Choroid plexus epithelial cell (primary cell): ENCODE measurements around the gene ZC3H13.

ENCODE experiments used
- DNase-seq: peaks from one replicate; pipeline ENCODE4 v3.0.0-alpha.2; 2010; ENCODE audit warnings: low read depth
- H3K4me3 ChIP-seq: 2 replicates; pipeline ENCODE4 v1.5.1; 2011; ENCODE audit warnings: low read depth, mild to moderate bottlenecking, control low read depth, low read length, moderate library complexity
- CTCF ChIP-seq: conservative IDR thresholded peaks from 2 replicates; pipeline ENCODE4 v1.5.1; 2011; ENCODE audit warnings: low read depth, mild to moderate bottlenecking, control low read depth, inconsistent platforms, low read length, moderate library complexity

Gene ZC3H13

GRCh38 chr13:46085737-46086136, 33.2 kb upstream of the ZC3H13 start:
- DNase-seq, result no peak
- TF ChIP-seq CTCF, result no peak

GRCh38 chr13:46082324-46082723, 29.8 kb upstream of the ZC3H13 start:
- no peak for DNase-seq
- no peak overlapping the region for H3K4me3 ChIP-seq
- TF ChIP-seq CTCF, result no peak

More at GRCh38 chr13:46085737-46086136, 33.2 kb upstream of the ZC3H13 start:
- H3K4me3 ChIP-seq, result no peak overlapping the region

- no peak for DNase-seq
- no peak overlapping the region for H3K4me3 ChIP-seq
- no peak for TF ChIP-seq CTCF
Observed at GRCh38 chr13:46079770-46080169, 27.2 kb upstream of the ZC3H13 start.

- DNase-seq, result no peak
- TF ChIP-seq CTCF, result no peak
- H3K4me3 ChIP-seq, result no peak overlapping the region
Observed at GRCh38 chr13:46077265-46077664, 24.7 kb upstream of the ZC3H13 start.

- no peak for TF ChIP-seq CTCF
- H3K4me3 ChIP-seq, result no peak overlapping the region
- no peak for DNase-seq
Observed at GRCh38 chr13:46076827-46077226, 24.3 kb upstream of the ZC3H13 start.

- H3K4me3 ChIP-seq, result no peak overlapping the region
- DNase-seq, result no peak
- TF ChIP-seq CTCF, result no peak
Observed at GRCh38 chr13:46075811-46076210, 23.3 kb upstream of the ZC3H13 start.

GRCh38 chr13:46071590-46072249, 19.2 kb upstream of the ZC3H13 start:
- DNase-seq, result no peak
- H3K4me3 ChIP-seq, result no peak overlapping the region
- no peak for TF ChIP-seq CTCF
